ENCODE data around the gene SPTLC2.
A peak's percentile ranks its signal among the peaks of the same experiment; 100 is the strongest.

SPTLC2 gene

GRCh38 chr14:77459072-77459723 is 157.2 kb downstream of the SPTLC2 start:
- Histone ChIP-seq H3K4me3 (IDR thresholded peaks at IDR 0.05; ENCODE audit: insufficient read depth, low read depth, low read length) (no peak overlapping the region), H3K36me3 (ENCODE audit: insufficient read depth) (no peaks in the 10 kb centered on the region; the same call in 1 of the 2 replicates), H4K20me1 (ENCODE audit: insufficient read depth) (peaks cover 12% of the 10 kb centered on the region), H2AFZ (ENCODE audit: low read depth) (no peak overlapping the region), H3K4me1 (ENCODE audit: low read depth, poor library complexity, severe bottlenecking) (peaks cover 22% of the 10 kb centered on the region), H3K27me3 (ENCODE audit: insufficient read depth, low read depth) (no peaks in the 10 kb centered on the region), H3K9ac (peak overlapping the region; percentile 57; the same call in 1 of the 2 replicates), H3K4me2 (peak overlapping the region; percentile 91), H3K27ac (peak overlapping the region; percentile 50; the same call in 1 of the 2 replicates), H3K79me2 (ENCODE audit: insufficient read depth, low read depth) (peaks cover 39% of the 10 kb centered on the region)
- TF ChIP-seq, protein P1, sequence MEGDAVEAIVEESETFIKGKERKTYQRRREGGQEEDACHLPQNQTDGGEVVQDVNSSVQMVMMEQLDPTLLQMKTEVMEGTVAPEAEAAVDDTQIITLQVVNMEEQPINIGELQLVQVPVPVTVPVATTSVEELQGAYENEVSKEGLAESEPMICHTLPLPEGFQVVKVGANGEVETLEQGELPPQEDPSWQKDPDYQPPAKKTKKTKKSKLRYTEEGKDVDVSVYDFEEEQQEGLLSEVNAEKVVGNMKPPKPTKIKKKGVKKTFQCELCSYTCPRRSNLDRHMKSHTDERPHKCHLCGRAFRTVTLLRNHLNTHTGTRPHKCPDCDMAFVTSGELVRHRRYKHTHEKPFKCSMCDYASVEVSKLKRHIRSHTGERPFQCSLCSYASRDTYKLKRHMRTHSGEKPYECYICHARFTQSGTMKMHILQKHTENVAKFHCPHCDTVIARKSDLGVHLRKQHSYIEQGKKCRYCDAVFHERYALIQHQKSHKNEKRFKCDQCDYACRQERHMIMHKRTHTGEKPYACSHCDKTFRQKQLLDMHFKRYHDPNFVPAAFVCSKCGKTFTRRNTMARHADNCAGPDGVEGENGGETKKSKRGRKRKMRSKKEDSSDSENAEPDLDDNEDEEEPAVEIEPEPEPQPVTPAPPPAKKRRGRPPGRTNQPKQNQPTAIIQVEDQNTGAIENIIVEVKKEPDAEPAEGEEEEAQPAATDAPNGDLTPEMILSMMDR (conservative IDR thresholded peaks at IDR 0.05; ENCODE audit: low read depth, low read length), result peak; percentile 72

- Histone ChIP-seq H3K4me3 (IDR thresholded peaks at IDR 0.05; ENCODE audit: insufficient read depth, low read depth, low read length) (no peak overlapping the region), H3K36me3 (ENCODE audit: insufficient read depth) (no peaks in the 10 kb centered on the region; the same call in 1 of the 2 replicates), H3K4me2 (peak overlapping the region; percentile 91), H3K79me2 (ENCODE audit: insufficient read depth, low read depth) (peaks cover 39% of the 10 kb centered on the region), H3K4me1 (ENCODE audit: low read depth, poor library complexity, severe bottlenecking) (peaks cover 22% of the 10 kb centered on the region), H3K27ac (peak overlapping the region; percentile 50), H3K27me3 (ENCODE audit: insufficient read depth, low read depth) (no peaks in the 10 kb centered on the region), H2AFZ (ENCODE audit: low read depth) (peak overlapping the region; percentile 53; the same call in 1 of the 2 replicates), H3K9ac (peak overlapping the region; percentile 57), H4K20me1 (ENCODE audit: insufficient read depth) (peaks cover 12% of the 10 kb centered on the region)
- TF ChIP-seq, protein P1 (conservative IDR thresholded peaks at IDR 0.05; ENCODE audit: low read depth, low read length), result no peak
Observed at GRCh38 chr14:77458249-77458950, 158.0 kb downstream of the SPTLC2 start.

- Histone ChIP-seq H3K27me3 (ENCODE audit: insufficient read depth, low read depth) (no peaks in the 10 kb centered on the region), H3K27ac (peak within 1 kb of the TSS; percentile 50), H4K20me1 (ENCODE audit: insufficient read depth) (peaks cover 12% of the 10 kb centered on the region), H3K9ac (peak within 1 kb of the TSS; percentile 57), H3K4me3 (IDR thresholded peaks at IDR 0.05; ENCODE audit: insufficient read depth, low read depth, low read length) (no peak within 1 kb of the TSS), H2AFZ (ENCODE audit: low read depth) (peak within 1 kb of the TSS; percentile 76), H3K4me2 (peak within 1 kb of the TSS; percentile 91), H3K79me2 (ENCODE audit: insufficient read depth, low read depth) (peaks cover 39% of the 10 kb centered on the region), H3K4me1 (ENCODE audit: low read depth, poor library complexity, severe bottlenecking) (peaks cover 22% of the 10 kb centered on the region), H3K36me3 (ENCODE audit: insufficient read depth) (no peaks in the 10 kb centered on the region; the same call in 1 of the 2 replicates)
- TF ChIP-seq, protein P1 (conservative IDR thresholded peaks at IDR 0.05; ENCODE audit: low read depth, low read length), result no peak
Observed at GRCh38 chr14:77457522-77458248, 158.8 kb downstream of the SPTLC2 start, which contains the start of the genes AHSA1 and VIPAS39. AHSA1 (plus strand) TSS chr14:77458093; CDS start chr14:77458190, 97 bp downstream. VIPAS39 (minus strand) TSS chr14:77457601; CDS start chr14:77454102, 3,499 bp downstream.

GRCh38 chr14:77457115-77457521 is 159.3 kb downstream of the SPTLC2 start:
- H3K36me3 ChIP-seq (ENCODE audit: insufficient read depth), result no peaks in the 10 kb centered on the region; the same call in 1 of the 2 replicates

More at GRCh38 chr14:77457115-77457521, 159.3 kb downstream of the SPTLC2 start:
- Histone ChIP-seq H4K20me1 (ENCODE audit: insufficient read depth) (peaks cover 12% of the 10 kb centered on the region), H3K27me3 (ENCODE audit: insufficient read depth, low read depth) (no peaks in the 10 kb centered on the region), H2AFZ (ENCODE audit: low read depth) (peak overlapping the region; percentile 76), H3K4me2 (peak overlapping the region; percentile 78), H3K4me1 (ENCODE audit: low read depth, poor library complexity, severe bottlenecking) (peaks cover 22% of the 10 kb centered on the region), H3K4me3 (IDR thresholded peaks at IDR 0.05; ENCODE audit: insufficient read depth, low read depth, low read length) (no peak overlapping the region), H3K9ac (peak overlapping the region; percentile 57; the same call in 1 of the 2 replicates), H3K79me2 (ENCODE audit: insufficient read depth, low read depth) (peaks cover 39% of the 10 kb centered on the region), H3K27ac (peak overlapping the region; percentile 50)
- TF ChIP-seq, protein P1 (conservative IDR thresholded peaks at IDR 0.05; ENCODE audit: low read depth, low read length), result no peak
